Epithelial cell of esophagus (primary cell): ENCODE data around the gene MORC2.

Experiments
- DNase-seq: peaks from one replicate; pipeline ENCODE4 v3.0.0; 2010; ENCODE audit warnings: low read depth
- H3K4me3 ChIP-seq: 2 replicates; pipeline ENCODE4 v1.5.1; 2011; ENCODE audit warnings: mild to moderate bottlenecking, low read length, control low read depth
- CTCF ChIP-seq: IDR thresholded peaks from 2 replicates; pipeline ENCODE4 v1.5.1; 2011; ENCODE audit warnings: low read depth, mild to moderate bottlenecking, low read length, control low read depth, inconsistent platforms; ENCODE audit not compliant: insufficient read depth; ENCODE audit errors: missing control alignments

MORC2 gene

DNA sequence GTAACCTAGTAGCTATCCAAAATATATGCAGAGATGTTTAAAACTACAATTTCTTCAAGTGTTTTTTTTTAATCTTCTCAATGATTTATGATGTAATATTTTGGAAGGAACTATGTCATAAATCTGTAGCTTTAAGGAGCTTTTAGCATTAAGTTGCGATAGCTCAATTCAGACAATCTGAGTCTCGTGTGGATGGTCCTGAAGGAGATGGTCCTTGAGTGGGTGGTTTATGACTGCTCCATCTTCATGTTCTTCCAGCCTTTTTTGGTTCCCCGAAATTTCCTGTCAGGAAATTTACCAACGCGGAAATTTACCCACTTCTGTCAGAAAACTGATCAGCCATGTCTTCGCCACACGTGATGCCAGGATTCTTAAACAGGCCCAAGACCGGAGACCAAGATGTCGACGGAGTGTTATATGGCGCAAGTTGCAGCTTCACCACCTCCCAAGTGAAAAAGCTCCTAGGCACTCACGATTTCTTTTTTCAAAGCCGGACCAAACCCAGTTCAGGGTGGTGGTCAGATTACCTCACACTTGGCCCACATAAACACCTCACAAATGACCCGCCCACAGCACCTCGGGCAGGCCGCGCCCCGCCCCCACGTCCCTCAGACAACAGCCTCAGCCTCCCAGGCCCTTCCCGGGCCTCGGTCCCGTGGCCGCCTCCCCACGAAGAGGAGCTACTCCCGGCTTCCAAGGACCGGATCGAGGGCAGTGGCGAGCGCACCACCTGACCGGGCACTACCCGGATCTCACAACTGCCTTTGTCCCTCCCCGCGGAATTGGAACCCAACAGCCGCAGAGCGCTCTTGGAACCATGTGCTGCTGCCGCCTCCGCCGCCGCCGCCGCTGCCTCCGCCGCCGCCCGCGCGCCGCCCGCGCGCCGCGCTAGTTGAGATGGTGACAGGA lies at the start of gene MORC2:
Gene MORC2, minus strand, starts transcription at position 760 of the 909 bp plus-strand sequence. CDS start 885 bp downstream, outside the sequence.
- no peak for TF ChIP-seq CTCF
- no peak for DNase-seq
- peak within 1 kb of the TSS; percentile 82 for H3K4me3 ChIP-seq

DNA sequence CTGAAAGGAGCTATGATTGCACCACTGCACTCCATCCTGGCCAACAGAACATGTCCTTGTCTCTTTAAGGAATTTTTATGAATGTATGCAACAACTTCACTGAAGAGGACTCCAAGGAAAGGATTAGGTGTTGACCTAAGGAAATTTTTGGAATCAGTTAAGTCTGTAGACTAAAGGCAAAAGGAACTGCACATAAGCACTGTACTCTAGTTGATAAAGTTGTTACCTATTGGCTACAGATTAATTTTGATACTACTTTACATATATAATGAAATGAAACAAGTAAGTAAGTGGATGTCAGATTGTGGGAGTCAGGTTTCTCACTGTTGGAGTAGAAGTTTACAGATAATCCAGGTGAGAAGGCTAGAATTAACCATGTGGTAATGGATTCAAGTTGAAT lies 37.0 kb upstream of the MORC2 start:
- no peak overlapping the region for H3K4me3 ChIP-seq
- DNase-seq, result no peak
- no peak for TF ChIP-seq CTCF

DNA sequence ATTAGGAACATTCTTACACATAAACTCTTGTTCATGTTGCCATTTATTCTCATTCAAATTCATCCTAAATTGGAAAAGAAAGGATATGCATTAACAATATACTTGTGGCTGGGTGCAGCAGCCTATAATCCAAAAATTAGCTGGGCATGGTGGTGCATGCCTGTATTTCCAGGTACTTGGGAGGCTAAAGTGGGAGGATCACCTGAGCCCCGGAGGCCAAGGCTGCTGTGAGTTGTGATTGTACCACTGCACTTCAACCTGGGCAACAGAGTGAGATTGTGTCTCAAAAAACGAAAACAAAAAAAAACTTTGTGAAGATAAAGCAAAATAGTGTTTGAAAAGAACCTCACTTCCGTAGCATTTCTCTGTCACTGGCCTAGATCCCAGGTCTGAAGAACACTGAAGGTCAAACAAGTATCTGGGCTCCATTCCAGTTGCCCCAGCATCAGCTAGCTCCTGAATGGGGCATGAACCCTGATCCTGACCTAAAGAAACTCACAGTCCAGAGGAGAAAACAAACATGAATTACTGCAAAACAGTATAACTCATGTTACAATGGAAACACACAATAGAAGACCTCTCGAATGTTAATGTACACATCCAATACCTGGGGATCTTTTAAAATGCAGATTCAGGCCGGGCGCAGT lies 32.7 kb upstream of the MORC2 start:
- H3K4me3 ChIP-seq, result no peak overlapping the region
- TF ChIP-seq CTCF, result no peak
- no peak for DNase-seq

- no peak for DNase-seq
- TF ChIP-seq CTCF, result no peak
- H3K4me3 ChIP-seq, result no peak overlapping the region
Observed at GRCh38 chr22:30998329-30998728, 29.8 kb upstream of the MORC2 start.

GRCh38 chr22:30996462-30996861 lies 27.9 kb upstream of the MORC2 start:
- no peak for DNase-seq
- H3K4me3 ChIP-seq, result no peak overlapping the region
- no peak for TF ChIP-seq CTCF

GRCh38 chr22:30994960-30995359 lies 26.4 kb upstream of the MORC2 start:
- DNase-seq, result no peak
- no peak overlapping the region for H3K4me3 ChIP-seq
- TF ChIP-seq CTCF, result no peak

DNA sequence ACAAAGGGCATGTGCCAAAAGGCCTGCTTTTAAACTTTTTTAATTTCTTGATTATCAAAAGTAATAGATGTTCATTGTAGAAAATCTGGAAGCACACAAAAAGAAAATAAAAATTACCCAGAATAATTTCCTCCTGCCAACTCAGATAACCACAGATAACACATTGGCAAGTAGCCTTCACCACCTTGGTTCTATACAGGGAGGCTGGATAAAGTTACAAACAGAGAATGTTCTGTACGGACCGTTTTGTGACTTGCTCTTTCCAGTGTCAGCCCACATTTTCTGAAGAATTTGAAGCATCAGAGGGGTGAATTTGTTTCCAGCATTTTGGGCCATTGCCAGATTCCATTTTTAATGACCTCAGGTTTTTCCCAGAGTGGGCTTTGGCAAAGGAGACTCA lies 24.0 kb upstream of the MORC2 start:
- DNase-seq, result no peak
- no peak for TF ChIP-seq CTCF

More for the DNA sequence above, 24.0 kb upstream of the MORC2 start:
- no peak overlapping the region for H3K4me3 ChIP-seq
